Stomach (tissue), 4 donors: ENCODE data around the gene CDK19.

ENCODE experiments used
- CTCF ChIP-seq, 7 experiments: fragments of 450-650 bp in 4 of 7; fragments of 200-600 bp in 3 of 7; sonication (generic) in 3 of 7; IDR thresholded peaks; one replicate each; pipeline ENCODE4 v1.5.1; 2016 to 2019; ENCODE audit warnings: antibody characterized with exemption in 7 of 7, control low read depth in 2 of 7, mild to moderate bottlenecking in 1 of 7
- POLR2A ChIP-seq, 4 donors: fragments of 450-650 bp; IDR thresholded peaks; one replicate each; pipeline ENCODE4 v1.6.1; 2016; ENCODE audit warnings: antibody characterized with exemption in 4 of 4, control low read depth in 2 of 4, mild to moderate bottlenecking in 1 of 4, moderate library complexity in 1 of 4

GRCh38 chr6:110574817-110575216 lies 240.5 kb downstream of the CDK19 start:
- TF ChIP-seq CTCF (IDR thresholded peaks at IDR 0.05) (no peak), POLR2A (IDR thresholded peaks at IDR 0.05) (no peak)
